Ovary (tissue), 9 donors: ENCODE results near the gene GNG8. TPM values are rescaled to one million over a fixed set of nuclear protein-coding genes. Genes with fewer than 3 reads are reported as not detected.

Source experiments
- DNase-seq, 5 donors: peaks; one replicate each; pipeline ENCODE4 v3.0.0-alpha.2; 2019 to 2020
- H3K27ac ChIP-seq, 2 donors: fragments of 200-600 bp; one replicate each; pipeline versions ENCODE4 v1.5.1 to v1.8.0; 2019 to 2022
- H3K27me3 ChIP-seq: fragments of 200-600 bp; one replicate; pipeline ENCODE4 v1.8.0; 2022
- H3K36me3 ChIP-seq: fragments of 200-600 bp; sonication (generic); one replicate; pipeline ENCODE4 v1.5.1; 2019
- H3K4me1 ChIP-seq: one replicate; pipeline ENCODE4 v1.8.1; 2013; ENCODE audit warnings: mild to moderate bottlenecking, moderate library complexity; ENCODE audit not compliant: insufficient read depth
- H3K4me3 ChIP-seq: fragments of 200-600 bp; sonication (generic); one replicate; pipeline ENCODE4 v1.5.1; 2017
- H3K9me3 ChIP-seq, 2 donors: fragments of 200-600 bp in 1 of 2; sonication (generic) in 1 of 2; one replicate each; pipeline versions ENCODE4 v1.5.1 to v1.8.1; 2013 to 2019; ENCODE audit warnings: mild to moderate bottlenecking in 1 of 2, moderate library complexity in 1 of 2
- CTCF ChIP-seq, 3 donors: fragments of 450-650 bp in 2 of 3; fragments of 200-600 bp in 1 of 3; IDR thresholded peaks; one replicate each; pipeline versions ENCODE4 v1.5.1 to v1.8.0; 2016 to 2022; ENCODE audit warnings: antibody characterized with exemption in 3 of 3, mild to moderate bottlenecking in 1 of 3
- EP300 ChIP-seq: sonication (generic); formaldehyde crosslinking; IDR thresholded peaks from one replicate; pipeline ENCODE4 v1.6.1; 2017; ENCODE audit warnings: antibody characterized with exemption
- POLR2A ChIP-seq: fragments of 450-650 bp; IDR thresholded peaks from one replicate; pipeline ENCODE4 v1.6.1; 2017; ENCODE audit warnings: antibody characterized with exemption, mild to moderate bottlenecking, moderate library complexity
- WGBS, 3 donors: extraction: QIAGEN DNeasy Blood & Tissue Kit in 1 of 3; methylation state at CpG; one replicate each; pipeline versions ENCODE4 v1.1.5 to v1.1.7; 2013 to 2017; 5-methylcytosine and 5-hydroxymethylcytosine counted together
- intact Hi-C, 4 donors: fragments of 100-400 bp; cut with DNase I; formaldehyde crosslinking; loops; one replicate each; pipeline versions ENCODE4 v1.11.0 to v1.15.1; 2022 to 2023
- polyA plus RNA-seq, 2 donors: library from polyadenylated mRNA; stranded (reverse); fragments of 200-250 nt in 1 of 2; fragments of 350-450 nt in 1 of 2; fragmentation: Illumina TruSeq in 1 of 2; extraction: RNeasy Lipid Tissue Mini Kit (QIAGEN cat#74804) in 1 of 2; gene quantifications; one replicate each; pipeline ENCODE4 v1.2.3, GENCODE V29; 2013 to 2014
- total RNA-seq, 7 donors: library from RNA; depleted of rRNA in 2 of 7; stranded (reverse); fragments of >200 nt in 2 of 7; fragmentation: NEBNext Ultra II Directional in 3 of 7; extraction: Animal tissue kit (Norgen Biotek cat#: 25700) in 3 of 7; gene quantifications; one replicate each; pipeline versions ENCODE4 v1.1.0 to v1.2.4, GENCODE V29; 2016 to 2023
- donor health status: DM: no; HTN: no; CAD: no; lungs with moderate emphysema.
- donor health status: DM: no; HTN: no; CAD: no.
- donor health status: Bipolar disorder and iron deficiency.
- donor health status: DM: yes; HTN: yes; CAD: no.
- donor health status: DM: no; HTN: no; CAD: no.
- donor health status: DM: yes; HTN: yes; CAD: no.

The GNG8 gene
- total and polyA plus RNA-seq, 9 donors = not detected

DNA sequence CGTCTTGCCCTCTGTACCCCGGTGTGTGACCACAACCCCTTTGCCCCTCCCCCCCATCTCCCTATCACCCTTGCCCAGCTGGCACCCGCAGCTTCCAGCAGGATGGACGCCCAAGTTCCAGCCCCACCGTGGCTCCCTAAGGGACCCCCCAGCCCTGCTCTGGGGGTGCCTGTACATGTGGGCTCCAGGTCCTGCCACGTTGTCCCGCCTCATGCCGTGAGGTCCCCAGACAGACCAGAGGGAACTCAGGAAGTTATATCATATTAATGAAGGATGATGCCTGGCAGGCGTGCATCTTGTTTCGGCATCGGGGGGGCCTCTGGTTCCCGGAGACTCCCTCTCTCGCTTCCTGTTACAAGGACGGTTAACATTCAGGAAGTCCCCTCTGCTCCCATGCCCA lies 9.6 kb downstream of the GNG8 start:
- intact Hi-C loops = no loop called here
- WGBS, 3 donors = 67 to 71% (median 68%) methylated on average over 13 to 14 of the region's 14 CpGs
- Histone ChIP-seq H3K4me3 (no peak overlapping the region), H3K27ac (no peak overlapping the region), H3K4me1 (no peaks in the 10 kb centered on the region), H3K27me3 (no peaks in the 10 kb centered on the region), H3K9me3 (no peaks in the 10 kb centered on the region), H3K36me3 (no peaks in the 10 kb centered on the region)
- no peak for TF ChIP-seq EP300
- TF ChIP-seq CTCF (IDR thresholded peaks at IDR 0.05) = no peak
- no peak for TF ChIP-seq POLR2A
- DNase-seq = no peak

GRCh38 chr19:46625731-46626130 lies 10.3 kb downstream of the GNG8 start:
- peak in 1 of 5 donors; percentile 34 for DNase-seq
- Histone ChIP-seq H3K27ac (peak overlapping the region in 1 of 2 donors; percentile 21), H3K4me3 (no peak overlapping the region), H3K9me3 (no peaks in the 10 kb centered on the region), H3K36me3 (no peaks in the 10 kb centered on the region), H3K4me1 (no peaks in the 10 kb centered on the region), H3K27me3 (no peaks in the 10 kb centered on the region)
- intact Hi-C loops = no loop called here
- TF ChIP-seq POLR2A (no peak), CTCF (IDR thresholded peaks at IDR 0.05) (no peak), EP300 (no peak)
- 75 to 79% (median 79%) methylated on average over 12 of the region's 12 CpGs for WGBS, 3 donors

- no peaks in the 10 kb centered on the region for H3K9me3 ChIP-seq
- peak in 1 of 5 donors; percentile 74 for DNase-seq
- TF ChIP-seq POLR2A (peak; percentile 22), CTCF (IDR thresholded peaks at IDR 0.05) (no peak), EP300 (peak; percentile 22)
- H3K27me3 ChIP-seq = no peaks in the 10 kb centered on the region
- H3K4me3 ChIP-seq = no peak within 1 kb of the TSS
- no peaks in the 10 kb centered on the region for H3K4me1 ChIP-seq
- peak within 1 kb of the TSS in 1 of 2 donors; percentile 21 for H3K27ac ChIP-seq
- H3K36me3 ChIP-seq = no peaks in the 10 kb centered on the region
- WGBS, 3 donors = 25 to 43% (median 41%) methylated on average over 13 of the region's 13 CpGs
- intact Hi-C loops = no loop called here
Observed at GRCh38 chr19:46624958-46625661, 10.9 kb downstream of the GNG8 start, which contains the start of gene PTGIR. TSS of gene PTGIR (minus strand) at chr19:46625089. CDS start at chr19:46624225, 864 bp downstream.

DNA sequence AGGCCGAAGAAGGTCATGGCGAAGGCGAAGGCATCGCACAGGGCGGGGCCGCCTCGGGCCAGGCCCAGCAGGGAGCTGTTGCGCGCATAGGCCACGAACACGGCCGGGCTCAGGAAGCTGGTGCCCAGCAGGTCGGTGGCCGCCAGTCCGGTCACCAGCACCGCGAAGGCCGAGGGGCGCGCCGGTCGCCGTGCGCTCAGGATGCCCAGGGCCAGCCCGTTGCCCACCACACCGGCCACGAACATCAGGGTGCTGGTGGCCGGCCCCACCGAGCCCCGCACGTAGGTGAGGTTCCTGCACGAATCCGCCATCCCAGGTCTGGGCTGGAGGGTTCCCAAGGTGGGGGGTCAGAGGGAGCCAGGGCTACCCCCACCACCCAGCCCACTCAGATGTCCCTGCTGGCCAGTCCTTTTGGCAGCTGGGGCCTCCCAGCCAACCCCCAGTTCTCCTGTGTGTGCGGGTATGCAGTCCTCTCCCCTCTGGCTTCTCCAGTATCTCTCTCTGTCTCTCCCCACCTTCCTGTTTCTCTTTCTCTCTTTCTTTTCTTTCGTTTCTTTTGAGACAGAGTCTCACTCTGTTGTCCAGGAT lies 12.0 kb downstream of the GNG8 start:
- Histone ChIP-seq H3K27me3 (no peaks in the 10 kb centered on the region), H3K9me3 (no peaks in the 10 kb centered on the region), H3K4me3 (no peak overlapping the region), H3K4me1 (no peaks in the 10 kb centered on the region), H3K27ac (no peak overlapping the region), H3K36me3 (no peaks in the 10 kb centered on the region)
- intact Hi-C loops = no loop called here
- 80 to 91% (median 84%) methylated on average over 21 to 35 of the region's 35 CpGs for WGBS, 3 donors
- no peak for DNase-seq
- no peak for TF ChIP-seq EP300

DNA sequence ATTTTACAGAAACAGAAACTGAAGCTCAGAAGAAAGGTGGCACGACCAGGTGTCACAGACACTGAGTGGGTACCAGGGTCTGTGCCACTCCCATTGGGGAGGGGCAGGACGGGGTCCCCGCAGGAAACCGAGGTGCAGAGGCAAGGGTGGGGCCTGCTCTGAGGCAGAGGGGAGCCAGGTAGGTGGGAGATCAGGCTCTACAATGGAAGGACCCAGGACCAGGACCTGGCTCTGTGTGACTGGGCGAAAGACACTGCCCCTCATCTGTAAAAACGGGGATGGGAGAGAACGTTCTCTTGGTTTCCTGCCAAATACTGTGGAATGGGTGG lies 13.9 kb downstream of the GNG8 start:
- no peaks in the 10 kb centered on the region for H3K4me1 ChIP-seq
- no peaks in the 10 kb centered on the region for H3K9me3 ChIP-seq
- WGBS, 3 donors = 59 to 74% (median 68%) methylated on average over 7 of the region's 7 CpGs
- TF ChIP-seq CTCF (IDR thresholded peaks at IDR 0.05) (no peak), EP300 (no peak), POLR2A (no peak)
- no peaks in the 10 kb centered on the region for H3K27me3 ChIP-seq
- intact Hi-C loops = no loop called here
- no peak overlapping the region for H3K27ac ChIP-seq
- no peak for DNase-seq
- no peaks in the 10 kb centered on the region for H3K36me3 ChIP-seq
- H3K4me3 ChIP-seq = no peak overlapping the region
